Astrocyte of the spinal cord (primary cell): ENCODE results near the gene RFX7.
"Not testable (repeated sequence)": the region's sequence is repeated elsewhere in the genome, so short reads cannot be mapped to it uniquely, and the experiment has no call there.

ENCODE experiments used
- DNase-seq: peaks from one replicate; pipeline ENCODE4 v3.0.0; 2011; ENCODE audit warnings: low read depth, low spot score
- H3K4me3 ChIP-seq: 2 replicates; pipeline ENCODE4 v1.5.1; 2011; ENCODE audit warnings: low read depth, mild to moderate bottlenecking, low read length, moderate library complexity
- in situ Hi-C: cut with HindIII; loops from 2 replicates; pipeline ENCODE4 v1.10.0; 2017; ENCODE audit warnings: low sequenced_read_pairs
- TF ChIP-seq, protein P1 (sequence below): IDR thresholded peaks from 2 replicates; pipeline ENCODE4 v1.5.1; 2012; ENCODE audit warnings: low read depth, mild to moderate bottlenecking, low read length, inconsistent platforms

RFX7 gene

DNA sequence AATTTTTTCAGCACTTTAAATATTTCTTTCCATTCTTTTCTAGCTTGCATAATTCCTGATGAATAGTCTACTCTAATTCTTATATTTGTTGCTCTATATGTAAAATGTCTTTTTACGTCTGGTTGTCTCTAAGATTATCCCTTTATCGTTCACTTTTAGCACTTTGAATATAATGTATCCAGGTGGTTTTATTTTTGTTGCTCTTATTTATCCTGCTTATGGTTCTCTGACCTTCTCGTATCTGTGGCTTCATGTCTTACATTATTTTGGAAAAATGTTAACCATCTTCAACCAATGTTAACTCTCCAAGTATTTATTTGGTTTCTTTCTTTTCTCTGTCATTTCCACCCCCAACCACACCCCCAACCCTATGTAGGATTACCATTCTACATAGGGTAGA lies 30.0 kb upstream of the RFX7 start:
- in situ Hi-C loops = no loop called here
- no peak for DNase-seq
- TF ChIP-seq, protein P1, sequence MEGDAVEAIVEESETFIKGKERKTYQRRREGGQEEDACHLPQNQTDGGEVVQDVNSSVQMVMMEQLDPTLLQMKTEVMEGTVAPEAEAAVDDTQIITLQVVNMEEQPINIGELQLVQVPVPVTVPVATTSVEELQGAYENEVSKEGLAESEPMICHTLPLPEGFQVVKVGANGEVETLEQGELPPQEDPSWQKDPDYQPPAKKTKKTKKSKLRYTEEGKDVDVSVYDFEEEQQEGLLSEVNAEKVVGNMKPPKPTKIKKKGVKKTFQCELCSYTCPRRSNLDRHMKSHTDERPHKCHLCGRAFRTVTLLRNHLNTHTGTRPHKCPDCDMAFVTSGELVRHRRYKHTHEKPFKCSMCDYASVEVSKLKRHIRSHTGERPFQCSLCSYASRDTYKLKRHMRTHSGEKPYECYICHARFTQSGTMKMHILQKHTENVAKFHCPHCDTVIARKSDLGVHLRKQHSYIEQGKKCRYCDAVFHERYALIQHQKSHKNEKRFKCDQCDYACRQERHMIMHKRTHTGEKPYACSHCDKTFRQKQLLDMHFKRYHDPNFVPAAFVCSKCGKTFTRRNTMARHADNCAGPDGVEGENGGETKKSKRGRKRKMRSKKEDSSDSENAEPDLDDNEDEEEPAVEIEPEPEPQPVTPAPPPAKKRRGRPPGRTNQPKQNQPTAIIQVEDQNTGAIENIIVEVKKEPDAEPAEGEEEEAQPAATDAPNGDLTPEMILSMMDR = no peak
- no peak overlapping the region for H3K4me3 ChIP-seq

DNA sequence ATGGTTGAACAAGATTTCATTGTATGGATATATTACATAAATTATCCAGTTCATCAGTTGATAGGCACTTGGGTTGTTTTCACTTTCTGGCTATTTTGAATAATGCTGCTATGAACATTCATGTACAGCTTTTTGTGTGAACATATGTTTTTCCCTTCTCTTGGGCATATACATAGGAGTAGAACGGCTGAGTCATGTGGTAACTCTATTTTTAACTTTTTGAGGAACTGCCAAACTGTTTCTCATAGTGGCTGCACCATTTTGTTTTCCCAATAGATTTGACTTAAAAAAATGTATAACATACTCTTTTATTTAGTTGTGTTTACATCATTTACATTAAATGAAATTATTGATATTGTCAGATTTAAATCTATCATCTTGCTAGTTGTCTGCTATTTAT lies 28.8 kb upstream of the RFX7 start:
- no peak for DNase-seq
- TF ChIP-seq, protein P1 = no peak
- H3K4me3 ChIP-seq = no peak overlapping the region
- in situ Hi-C loops = no loop called here

DNA sequence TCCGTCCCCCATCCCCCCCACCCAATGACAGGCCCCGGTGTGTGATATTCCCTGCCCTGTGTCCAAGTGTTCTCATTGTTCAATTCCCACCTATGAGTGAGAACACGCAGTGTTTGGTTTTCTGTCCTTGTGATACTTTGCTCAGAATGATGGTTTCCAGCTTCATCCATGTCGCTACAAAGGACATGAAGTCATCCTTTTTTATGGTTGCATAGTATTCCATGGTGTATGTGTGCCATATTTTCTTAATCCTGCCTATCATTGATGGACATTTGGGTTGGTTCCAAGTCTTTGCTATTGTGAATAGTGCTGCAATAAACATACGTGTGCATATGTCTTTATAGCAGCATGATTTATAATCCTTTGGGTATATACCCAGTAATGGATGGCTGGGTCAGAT lies 22.8 kb upstream of the RFX7 start:
- in situ Hi-C loops, H3K4me3 ChIP-seq: not testable (repeated sequence)

GRCh38 chr15:56261854-56262509 lies 18.3 kb upstream of the RFX7 start:
- DNase-seq = no peak
- no peak overlapping the region for H3K4me3 ChIP-seq
- in situ Hi-C loops = no loop called here
- TF ChIP-seq, protein P1 = no peak

More for the DNA sequence above, 22.8 kb upstream of the RFX7 start:
- not testable (repeated sequence) for DNase-seq

DNA sequence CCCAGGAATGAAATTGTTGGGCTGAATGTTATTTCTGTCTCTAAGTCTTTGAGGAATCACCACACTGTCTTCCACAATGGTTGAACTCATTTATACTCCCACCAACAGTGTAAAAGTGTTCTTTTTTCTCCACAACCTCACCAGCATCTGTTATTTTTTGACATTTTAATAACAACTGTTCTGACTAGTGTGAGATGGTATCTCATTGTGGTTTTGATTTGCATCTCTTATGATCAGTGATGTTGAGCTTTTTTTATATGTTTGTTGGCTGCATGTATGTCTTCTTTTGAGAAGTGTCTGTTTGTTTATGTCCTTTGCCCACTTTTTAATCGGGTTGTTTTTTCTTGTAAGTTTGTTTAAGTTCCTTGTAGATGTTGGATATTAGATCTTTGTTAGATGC lies 13.6 kb upstream of the RFX7 start:
- H3K4me3 ChIP-seq, DNase-seq, in situ Hi-C loops: not testable (repeated sequence)

GRCh38 chr15:56254265-56254664 lies 10.6 kb upstream of the RFX7 start:
- H3K4me3 ChIP-seq = no peak overlapping the region
- TF ChIP-seq, protein P1 = no peak
- DNase-seq = no peak
- in situ Hi-C loops = no loop called here

GRCh38 chr15:56252386-56252785 lies 8.7 kb upstream of the RFX7 start:
- DNase-seq = no peak
- H3K4me3 ChIP-seq = no peak overlapping the region
- in situ Hi-C loops = no loop called here
- TF ChIP-seq, protein P1 = no peak
